ENCODE measurements around the gene CAPG. TPM values are rescaled to one million over a fixed set of nuclear protein-coding genes. Genes with fewer than 3 reads are reported as not detected.

CAPG gene
- total and polyA plus RNA-seq, 7 donors = 20.9 to 230 (median 33.0) TPM

GRCh38 chr2:85413592-85414420 is 3.6 kb upstream of the CAPG start:
- TF ChIP-seq POLR2AphosphoS5 (IDR thresholded peaks at IDR 0.05) = peak; percentile 17 to 45 (median 37)
- peak in 1 of 2 donors; percentile 26 for TF ChIP-seq POLR2A (IDR thresholded peaks at IDR 0.05)
- no peak for TF ChIP-seq CTCF (IDR thresholded peaks at IDR 0.05)
- WGBS, 2 donors = 4 to 7% methylated on average over 44 of the region's 44 CpGs
- Histone ChIP-seq H3K27ac (peak overlapping the region; percentile 44 to 60 (median 56)), H3K4me1 (peaks cover 0 to 31% (median 18%) of the 10 kb centered on the region in 4 donors), H3K27me3 (no peaks in the 10 kb centered on the region), H3K36me3 (no peaks in the 10 kb centered on the region), H3K9me3 (no peaks in the 10 kb centered on the region), H3K4me3 (peak overlapping the region; percentile 40 to 67 (median 54))
- DNase-seq = no peak
- intact Hi-C loops (cut with DNase I) = no loop called here

- Histone ChIP-seq H3K27me3 (no peaks in the 10 kb centered on the region), H3K9me3 (no peaks in the 10 kb centered on the region), H3K4me1 (peaks cover 0 to 27% (median 17%) of the 10 kb centered on the region in 4 donors), H3K36me3 (no peaks in the 10 kb centered on the region), H3K4me3 (no peak overlapping the region), H3K27ac (no peak overlapping the region)
- 95% methylated on average over 5 of the region's 5 CpGs for WGBS, 2 donors
- TF ChIP-seq POLR2AphosphoS5 (IDR thresholded peaks at IDR 0.05) (no peak), EP300 (IDR thresholded peaks at IDR 0.05) (no peak), CTCF (IDR thresholded peaks at IDR 0.05) (no peak), POLR2A (IDR thresholded peaks at IDR 0.05) (no peak)
- no peak for DNase-seq
- intact Hi-C loops (cut with DNase I) = no loop called here
Observed at GRCh38 chr2:85411405-85411748, 1.2 kb upstream of the CAPG start.

GRCh38 chr2:85410584-85411404 is 628 bp upstream of the CAPG start:
- WGBS, 2 donors = 49 to 77% methylated on average over 13 of the region's 13 CpGs
- H3K4me1 ChIP-seq = peaks cover 0 to 27% (median 17%) of the 10 kb centered on the region in 4 donors
- peak overlapping the region in 1 of 4 donors; percentile 27 for H3K27ac ChIP-seq
- no peak overlapping the region for H3K4me3 ChIP-seq
- no peaks in the 10 kb centered on the region for H3K27me3 ChIP-seq
- H3K9me3 ChIP-seq = no peaks in the 10 kb centered on the region
- TF ChIP-seq CTCF (IDR thresholded peaks at IDR 0.05) (no peak), POLR2A (IDR thresholded peaks at IDR 0.05) (no peak), EP300 (IDR thresholded peaks at IDR 0.05) (no peak), POLR2AphosphoS5 (IDR thresholded peaks at IDR 0.05) (no peak)
- intact Hi-C loops (cut with DNase I) = no loop called here
- H3K36me3 ChIP-seq = no peaks in the 10 kb centered on the region
- DNase-seq = no peak

- H3K4me3 ChIP-seq = no peak overlapping the region
- H3K27me3 ChIP-seq = no peaks in the 10 kb centered on the region
- H3K4me1 ChIP-seq = peaks cover 0 to 25% (median 7%) of the 10 kb centered on the region in 4 donors
- 56 to 87% methylated on average over 15 of the region's 15 CpGs for WGBS, 2 donors
- TF ChIP-seq POLR2A (IDR thresholded peaks at IDR 0.05) = no peak
- no peak for TF ChIP-seq EP300 (IDR thresholded peaks at IDR 0.05)
- TF ChIP-seq CTCF (IDR thresholded peaks at IDR 0.05) = no peak
- no peak for TF ChIP-seq POLR2AphosphoS5 (IDR thresholded peaks at IDR 0.05)
- no peaks in the 10 kb centered on the region for H3K9me3 ChIP-seq
- intact Hi-C loops (cut with DNase I) = no loop called here
- H3K36me3 ChIP-seq = peaks cover 0 to 3% (median 0%) of the 10 kb centered on the region in 4 donors
- peak overlapping the region in 2 of 4 donors; percentile 36 to 37 for H3K27ac ChIP-seq
- DNase-seq = no peak
Observed at GRCh38 chr2:85405201-85406059, 4.7 kb downstream of the CAPG start.

All from sigmoid colon (tissue), 7 donors.